ENCODE results near the gene JADE2. TPM values are rescaled to one million over a fixed set of nuclear protein-coding genes. Genes with fewer than 3 reads are reported as not detected.

JADE2 gene
- total and polyA plus RNA-seq, 2 of the 8 experiments (the other 6 are each of a cell fraction or from before 2014, with no cell fraction given) = 19.2 to 55.8 TPM

- TF ChIP-seq CHD7 (IDR thresholded peaks at IDR 0.05; ENCODE audit: insufficient replicate concordance, low read length) = no peak
- TF ChIP-seq YY1 (IDR thresholded peaks at IDR 0.05; ENCODE audit: low read depth, low read length) = no peak
Measured at GRCh38 chr5:134560698-134561097, 35.2 kb downstream of the JADE2 start (continued).

Data from H1 (cell line).